DOHH2 (cell line): ENCODE data around the gene DEPDC1.

Source experiments
- H3F3A ChIP-seq: fragments of 200-600 bp; sonication (generic), shearing (Covaris generic); 2 replicates; pipeline ENCODE4 v1.6.0; 2016; ENCODE audit warnings: antibody characterized with exemption, mild to moderate bottlenecking; ENCODE audit not compliant: control insufficient read depth, insufficient read depth
- H3K27ac ChIP-seq: fragments of 200-600 bp; sonication (generic); 2 replicates; pipeline ENCODE4 v1.5.1; 2014; ENCODE audit warnings: low read depth, mild to moderate bottlenecking, low read length, moderate library complexity
- H3K27me3 ChIP-seq: fragments of 200-600 bp; sonication (generic); 2 replicates; pipeline ENCODE4 v1.6.1; 2014; ENCODE audit warnings: mild to moderate bottlenecking, low read length, mixed read lengths; ENCODE audit not compliant: control insufficient read depth
- H3K36me3 ChIP-seq: fragments of 200-600 bp; sonication (generic); 2 replicates; pipeline ENCODE4 v1.6.1; 2014; ENCODE audit warnings: mild to moderate bottlenecking, low read length, moderate library complexity, mixed read lengths; ENCODE audit not compliant: control insufficient read depth
- H3K4me1 ChIP-seq: fragments of 200-600 bp; sonication (generic); 2 replicates; pipeline ENCODE4 v1.6.1; 2014; ENCODE audit warnings: mild to moderate bottlenecking, low read length, mixed read lengths; ENCODE audit not compliant: control insufficient read depth
- H3K4me2 ChIP-seq: fragments of 200-600 bp; sonication (generic); 2 replicates; pipeline ENCODE4 v1.6.0; 2014; ENCODE audit warnings: mild to moderate bottlenecking, low read length, moderate library complexity
- H3K4me3 ChIP-seq: fragments of 200-600 bp; sonication (generic); 2 replicates; pipeline ENCODE4 v1.5.1; 2014; ENCODE audit warnings: mild to moderate bottlenecking, low read length, mixed read lengths
- H3K79me2 ChIP-seq: fragments of 200-600 bp; sonication (generic); 2 replicates; pipeline ENCODE4 v1.6.1; 2014; ENCODE audit warnings: mild to moderate bottlenecking, low read length, mixed read lengths; ENCODE audit not compliant: control insufficient read depth
- H3K9me2 ChIP-seq: fragments of 200-600 bp; sonication (generic); replicated peaks from 2 replicates; pipeline ENCODE4 v1.6.1; 2014; ENCODE audit warnings: mild to moderate bottlenecking, low read length, mixed read lengths; ENCODE audit not compliant: control insufficient read depth
- H3K9me3 ChIP-seq: fragments of 200-600 bp; sonication (generic); 2 replicates; pipeline ENCODE4 v1.6.1; 2014; ENCODE audit warnings: antibody characterized with exemption, low read length, mixed read lengths; ENCODE audit not compliant: control insufficient read depth, insufficient read depth
- H4K20me1 ChIP-seq: fragments of 200-600 bp; sonication (generic); 2 replicates; pipeline ENCODE4 v1.6.0; 2014; ENCODE audit warnings: low read depth, mild to moderate bottlenecking, antibody characterized with exemption, low read length, moderate library complexity; ENCODE audit not compliant: control insufficient read depth, insufficient read depth
- CTCF ChIP-seq: fragments of 200-600 bp; sonication (generic); IDR thresholded peaks from one replicate; pipeline ENCODE4 v1.5.1; 2014; ENCODE audit warnings: antibody characterized with exemption, mild to moderate bottlenecking, low read depth, low read length; ENCODE audit not compliant: poor library complexity, severe bottlenecking
- EZH2phosphoT487 ChIP-seq: fragments of 200-600 bp; sonication (generic); IDR thresholded peaks from 2 replicates; pipeline ENCODE4 v1.6.1; 2017; ENCODE audit warnings: borderline replicate concordance, mild to moderate bottlenecking, antibody characterized with exemption, low read length, moderate library complexity, mixed read lengths

The DEPDC1 gene

GRCh38 chr1:68485431-68486022, 11.4 kb downstream of the DEPDC1 start:
- H3K36me3 ChIP-seq: peaks cover 98% of the 10 kb centered on the region
- no peaks in the 10 kb centered on the region for H4K20me1 ChIP-seq
- no peaks in the 10 kb centered on the region; the same call in 1 of the 2 replicates for H3F3A ChIP-seq
- H3K27me3 ChIP-seq: no peaks in the 10 kb centered on the region
- 0 out of 2 replicates have a peak, but pooled peaks cover 4% of the 10 kb centered on the region for H3K4me1 ChIP-seq
- H3K4me2 ChIP-seq: no peak overlapping the region
- peaks cover 14% of the 10 kb centered on the region for H3K79me2 ChIP-seq
- TF ChIP-seq CTCF (no peak), EZH2phosphoT487 (no peak)
- no peaks in the 10 kb centered on the region for H3K9me3 ChIP-seq
- no peaks in the 10 kb centered on the region for H3K9me2 ChIP-seq
- H3K27ac ChIP-seq: no peak overlapping the region
- no peak overlapping the region for H3K4me3 ChIP-seq

- Histone ChIP-seq H3K4me1 (0 out of 2 replicates have a peak, but pooled peaks cover 4% of the 10 kb centered on the region), H3F3A (no peaks in the 10 kb centered on the region; the same call in 1 of the 2 replicates), H4K20me1 (no peaks in the 10 kb centered on the region), H3K9me2 (no peaks in the 10 kb centered on the region), H3K27ac (no peak overlapping the region), H3K79me2 (peaks cover 8% of the 10 kb centered on the region), H3K4me2 (no peak overlapping the region), H3K27me3 (no peaks in the 10 kb centered on the region), H3K9me3 (no peaks in the 10 kb centered on the region), H3K36me3 (peaks cover 98% of the 10 kb centered on the region), H3K4me3 (no peak overlapping the region)
- no peak for TF ChIP-seq CTCF
- no peak for TF ChIP-seq EZH2phosphoT487
Measured at GRCh38 chr1:68484618-68485017, 12.3 kb downstream of the DEPDC1 start.

- H3K4me1 ChIP-seq: 0 out of 2 replicates have a peak, but pooled peaks cover 4% of the 10 kb centered on the region
- no peaks in the 10 kb centered on the region for H3K9me3 ChIP-seq
- H4K20me1 ChIP-seq: no peaks in the 10 kb centered on the region
- H3K9me2 ChIP-seq: no peaks in the 10 kb centered on the region
- H3K27ac ChIP-seq: no peak overlapping the region
- peaks cover 97% of the 10 kb centered on the region for H3K36me3 ChIP-seq
- no peak for TF ChIP-seq EZH2phosphoT487
- no peak for TF ChIP-seq CTCF
- H3K4me3 ChIP-seq: no peak overlapping the region
- H3F3A ChIP-seq: peaks cover 4% of the 10 kb centered on the region
- peaks cover 3% of the 10 kb centered on the region for H3K79me2 ChIP-seq
- no peaks in the 10 kb centered on the region for H3K27me3 ChIP-seq
- no peak overlapping the region for H3K4me2 ChIP-seq
Measured at GRCh38 chr1:68481041-68481440, 15.8 kb downstream of the DEPDC1 start.
